Measurements from ENCODE around the gene COIL.

The COIL gene

DNA sequence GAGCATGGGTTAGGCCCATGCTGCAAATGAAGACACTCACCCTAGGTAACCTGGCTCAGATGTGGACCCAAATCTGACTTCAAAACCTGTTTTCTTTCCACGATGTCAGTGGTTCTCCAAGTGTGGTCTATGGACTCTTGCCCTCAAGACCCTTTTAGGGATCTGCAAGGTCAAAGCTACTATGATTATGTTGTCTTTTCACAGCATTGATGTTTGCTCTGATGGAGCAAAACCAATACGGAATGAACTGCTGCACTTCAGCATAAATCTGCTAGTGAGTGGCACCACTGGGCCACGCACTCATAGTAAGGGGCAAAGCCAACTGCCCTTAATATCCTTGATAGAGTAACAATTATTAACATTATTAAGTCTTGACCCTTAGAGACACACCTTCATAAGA lies 25.4 kb downstream of the COIL start:
- no peak for DNase-seq (ENCODE audit: low read depth)

DNA sequence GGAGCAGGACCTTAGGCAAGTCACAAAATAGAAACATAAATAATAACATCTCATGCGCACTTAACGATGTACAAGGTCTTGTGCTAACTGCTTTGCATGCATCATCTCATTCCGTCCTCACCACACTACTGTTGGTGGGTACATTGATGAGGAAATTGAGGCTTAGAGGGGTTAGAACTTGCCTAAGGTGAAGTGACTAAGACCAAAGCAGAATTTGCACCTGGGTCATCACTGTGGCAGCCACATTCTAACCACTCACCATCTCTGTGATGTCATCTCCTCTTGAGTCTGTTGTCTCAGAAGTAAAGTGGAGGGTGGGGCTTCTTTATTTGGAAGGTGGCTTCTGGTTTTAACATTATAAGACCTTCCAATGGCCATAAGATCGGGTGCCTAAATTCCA lies 26.6 kb downstream of the COIL start:
- no peak for DNase-seq (ENCODE audit: low read depth)

DNA sequence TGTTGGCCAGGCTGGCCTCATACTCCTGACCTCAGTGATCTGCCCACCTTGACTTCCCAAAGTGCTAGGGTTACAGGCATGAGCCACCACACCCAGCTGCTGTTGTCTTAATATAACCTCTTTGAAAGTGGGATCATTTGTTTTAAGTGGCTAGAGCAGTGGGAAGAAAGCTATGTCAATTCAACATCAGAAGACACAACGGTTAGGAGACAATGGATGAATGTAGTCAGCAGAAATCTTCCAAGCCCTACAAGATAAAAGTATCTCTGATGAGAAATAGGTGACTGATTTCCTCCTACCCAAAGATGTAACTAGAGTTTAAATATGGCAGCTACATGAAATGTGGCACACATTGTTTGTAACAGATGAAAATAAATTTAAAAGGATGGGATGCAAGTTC lies 27.0 kb downstream of the COIL start:
- no peak for DNase-seq (ENCODE audit: low read depth)

- DNase-seq (ENCODE audit: low read depth), result no peak
Measured at GRCh38 chr17:56933151-56933745, 27.6 kb downstream of the COIL start.

DNA sequence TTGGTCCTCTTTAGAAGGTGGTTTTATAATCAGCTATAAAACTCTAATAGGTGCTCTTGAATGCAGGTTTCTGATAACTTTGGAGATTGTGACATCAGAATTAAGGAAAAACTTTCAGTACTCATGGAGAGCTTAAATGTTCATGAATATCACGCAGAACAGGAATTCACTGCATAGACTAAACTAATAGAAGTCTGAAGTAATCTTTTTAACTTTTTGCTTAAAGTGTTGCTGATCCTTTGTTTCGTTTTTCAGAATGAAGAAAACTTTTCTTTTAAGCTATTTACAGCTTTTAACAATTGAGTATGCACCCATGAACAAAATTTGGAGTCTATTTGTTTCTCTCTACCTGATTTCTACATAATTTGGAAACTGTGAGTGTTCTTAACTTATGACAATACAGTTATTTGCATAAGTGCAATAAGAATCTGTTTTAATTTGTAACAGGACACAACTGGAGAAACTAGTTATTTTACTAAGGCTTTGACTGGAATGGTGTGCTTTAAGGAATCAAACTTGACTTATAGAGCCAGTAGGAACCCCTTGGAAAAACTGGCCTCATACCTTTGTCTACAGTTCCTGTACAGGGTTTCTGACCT lies 30.0 kb downstream of the COIL start:
- DNase-seq (ENCODE audit: low read depth), result no peak

DNA sequence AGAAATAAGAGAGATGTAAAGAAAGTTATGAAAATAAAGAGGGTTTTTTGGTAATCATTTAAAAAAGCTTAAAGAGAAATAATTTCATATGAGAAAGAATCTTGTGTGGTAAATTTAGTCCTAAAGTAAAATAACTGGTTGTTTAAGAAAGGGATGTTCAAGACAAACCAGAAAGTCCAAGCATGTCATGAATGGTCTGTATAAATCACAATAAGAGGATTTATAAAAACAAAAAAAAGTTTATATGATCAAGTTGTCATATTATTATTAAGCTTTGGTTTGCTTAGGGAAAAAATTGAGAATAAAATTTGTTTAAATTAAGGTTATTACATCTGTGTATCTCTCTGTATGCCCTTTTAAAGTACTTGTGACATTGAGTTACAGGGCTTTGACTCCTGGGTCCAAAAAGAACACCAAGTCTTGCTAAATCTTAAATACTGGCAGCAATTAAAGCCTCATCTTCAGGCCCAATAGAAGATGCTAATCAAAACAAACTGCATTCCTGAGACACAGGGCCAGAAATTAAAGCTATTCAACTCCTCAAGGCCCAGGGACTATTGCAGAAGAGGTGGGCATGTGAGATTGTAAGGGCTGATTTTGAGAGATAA lies 31.4 kb downstream of the COIL start:
- DNase-seq (ENCODE audit: low read depth), result no peak

DNA sequence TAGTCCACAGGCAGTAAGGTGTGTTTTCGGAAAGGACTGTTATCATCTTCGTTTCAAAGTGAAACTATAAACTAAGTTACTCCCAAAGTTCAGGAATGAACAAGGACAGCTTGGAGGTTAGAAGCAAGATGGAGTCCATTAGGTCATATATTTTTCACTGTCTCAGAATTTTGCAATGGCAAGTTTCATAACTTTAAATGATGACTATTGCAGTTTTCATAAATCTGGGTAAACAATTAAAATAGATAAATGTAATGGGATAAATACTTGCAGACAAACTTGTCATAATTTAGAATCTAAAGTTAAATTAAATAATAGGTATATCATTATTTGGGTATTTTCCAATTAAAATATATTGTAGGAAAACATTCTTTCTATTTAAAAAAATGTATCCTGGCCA lies 32.3 kb downstream of the COIL start:
- DNase-seq (ENCODE audit: low read depth), result no peak

- DNase-seq (ENCODE audit: low read depth), result no peak
Measured at GRCh38 chr17:56926704-56927103, 34.1 kb downstream of the COIL start.

GRCh38 chr17:56926270-56926669 lies 34.6 kb downstream of the COIL start:
- no peak for DNase-seq (ENCODE audit: low read depth)

DNA sequence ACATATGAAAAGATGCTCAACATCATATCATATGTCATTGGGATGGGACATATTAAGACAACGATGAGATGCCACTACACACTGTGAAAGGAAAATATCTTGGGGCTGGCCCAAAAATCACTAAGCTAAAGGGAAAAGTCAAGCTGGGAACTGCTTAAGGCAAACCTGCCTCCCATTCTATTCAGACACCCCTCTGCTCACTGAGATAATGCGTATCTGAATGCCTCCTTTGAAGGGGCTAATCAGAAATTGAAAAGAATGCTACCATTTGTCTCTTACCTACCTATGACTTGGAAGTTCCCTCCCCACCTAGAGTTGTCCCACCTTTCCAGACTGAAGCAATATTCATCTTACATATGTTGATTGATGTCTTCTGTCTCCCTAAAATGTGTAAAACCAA lies 35.8 kb downstream of the COIL start:
- DNase-seq (ENCODE audit: low read depth), result no peak

GRCh38 chr17:56919717-56920116 lies 41.1 kb downstream of the COIL start:
- DNase-seq (ENCODE audit: low read depth), result no peak

DNA sequence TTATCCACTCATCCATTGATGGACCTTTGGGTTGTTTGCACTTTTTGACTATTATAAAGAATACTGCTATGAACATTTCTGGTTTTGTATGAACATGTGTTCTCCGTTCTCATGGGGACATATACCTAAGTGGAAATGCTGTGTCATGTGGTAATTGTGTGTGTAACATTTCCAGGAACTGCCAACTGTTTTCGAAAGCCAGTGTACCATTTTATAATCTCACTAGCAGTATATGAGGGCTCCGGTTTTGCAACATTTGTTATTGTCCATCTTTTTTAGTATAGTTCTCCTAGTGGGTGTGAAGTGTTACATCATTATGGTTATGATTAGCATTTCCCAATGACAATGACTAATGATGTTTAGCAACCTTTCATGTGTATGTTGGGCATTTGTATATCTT lies 41.9 kb downstream of the COIL start:
- DNase-seq (ENCODE audit: low read depth), result no peak

DNA sequence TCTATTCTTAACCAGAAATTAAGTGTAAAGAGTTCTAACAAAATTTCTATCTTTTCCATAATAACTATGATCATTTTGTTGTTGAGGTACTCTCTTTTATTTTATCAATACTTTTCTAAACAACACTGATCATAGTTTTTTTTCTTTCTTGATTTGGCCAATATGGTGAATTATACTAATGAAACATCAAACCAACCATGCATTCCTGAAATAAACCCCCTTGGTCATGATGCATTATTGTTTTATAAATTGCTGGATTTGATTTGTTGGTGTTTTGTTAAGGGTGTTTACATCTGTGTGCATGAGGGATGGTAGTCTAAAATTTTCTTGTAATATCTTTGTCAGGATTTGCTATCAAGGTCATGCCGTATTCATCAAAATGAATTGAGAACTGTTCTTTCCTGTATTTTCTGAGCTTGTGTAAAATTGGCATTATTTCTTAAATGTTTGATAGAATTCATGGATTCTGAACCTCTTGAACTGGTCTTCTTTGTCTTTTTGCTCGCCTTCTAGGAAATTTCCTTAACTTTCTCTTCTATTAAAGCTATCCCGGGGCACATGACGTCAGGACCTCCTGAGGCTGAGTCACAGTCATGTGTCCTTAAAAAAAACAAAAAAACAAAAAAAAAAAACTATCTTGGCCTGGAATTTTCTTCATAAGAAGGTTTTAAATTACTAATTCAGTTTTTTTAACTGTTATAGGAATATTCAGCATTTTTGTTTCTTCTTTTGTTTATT lies 43.1 kb downstream of the COIL start:
- DNase-seq (ENCODE audit: low read depth), result no peak

GRCh38 chr17:56914581-56915273 lies 46.1 kb downstream of the COIL start:
- DNase-seq (ENCODE audit: low read depth), result no peak

DNA sequence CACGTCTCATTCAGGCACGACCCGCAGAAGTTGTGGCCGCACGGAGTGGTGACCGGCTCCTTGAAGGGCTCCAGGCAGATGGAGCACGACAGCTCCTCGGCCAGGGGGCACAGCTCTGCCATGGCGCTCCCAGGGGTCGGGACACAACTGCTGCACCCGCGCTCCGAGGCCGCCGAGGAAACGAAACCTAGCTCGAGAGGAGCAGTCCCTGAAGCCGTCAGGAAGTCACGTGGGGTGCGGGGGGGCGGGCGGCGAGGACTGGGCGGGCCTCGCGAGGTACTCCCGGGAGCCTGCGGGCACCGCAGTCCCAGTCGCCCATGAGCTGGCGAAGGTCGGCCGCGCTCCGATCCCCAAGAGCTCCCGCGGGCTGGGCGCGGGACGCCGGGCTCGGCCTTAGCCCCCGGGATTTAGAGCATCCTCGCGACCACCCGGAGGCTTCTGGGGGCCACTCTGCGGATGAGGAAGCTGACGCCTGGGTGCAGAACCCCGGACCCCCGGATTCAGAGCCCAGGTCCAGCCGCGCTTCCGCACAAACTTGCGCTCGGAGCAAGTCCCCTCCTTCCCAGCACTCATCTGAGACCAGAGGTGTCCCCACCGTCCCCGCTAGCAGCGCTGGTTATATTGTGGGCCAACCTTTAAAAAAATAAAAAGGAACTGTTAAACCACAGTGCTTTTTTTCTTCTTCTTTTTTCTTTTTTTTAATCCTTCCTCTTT lies 46.8 kb downstream of the COIL start, which contains the start of gene TRIM25:
Gene TRIM25 (minus strand): TSS at position 183 of the 714 bp plus-strand sequence. CDS start 61 bp downstream, at position 122.
- peak; percentile 82 for DNase-seq (ENCODE audit: low read depth)

DNA sequence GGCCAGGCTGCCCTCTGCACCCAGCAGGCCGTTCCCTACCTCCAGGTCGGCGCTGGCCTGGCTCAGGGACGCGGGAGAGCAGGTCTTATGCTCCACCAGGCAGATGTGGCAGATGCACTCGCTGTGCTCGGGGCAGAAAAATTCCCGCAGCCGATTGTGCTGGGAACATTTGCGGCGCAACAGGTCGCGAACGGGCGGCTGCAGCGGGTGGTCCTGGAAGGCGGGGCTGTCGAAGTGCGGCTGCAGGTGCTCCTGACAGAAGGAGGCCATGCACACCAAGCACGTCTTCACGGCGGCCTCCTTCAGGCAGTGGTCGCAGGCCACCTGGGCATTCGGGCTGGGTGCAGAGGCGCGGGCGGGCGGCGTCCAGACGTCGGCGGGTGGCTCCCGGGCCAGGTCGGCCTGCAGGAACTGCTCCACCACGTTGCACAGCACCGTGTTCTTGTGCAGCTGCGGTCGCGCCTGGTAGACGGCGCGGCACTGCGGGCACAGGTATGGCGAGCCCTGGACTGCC lies 47.4 kb downstream of the COIL start:
- peak; percentile 5 for DNase-seq (ENCODE audit: low read depth)

GRCh38 chr17:56913000-56913311 lies 47.9 kb downstream of the COIL start:
- no peak for DNase-seq (ENCODE audit: low read depth)

DNA sequence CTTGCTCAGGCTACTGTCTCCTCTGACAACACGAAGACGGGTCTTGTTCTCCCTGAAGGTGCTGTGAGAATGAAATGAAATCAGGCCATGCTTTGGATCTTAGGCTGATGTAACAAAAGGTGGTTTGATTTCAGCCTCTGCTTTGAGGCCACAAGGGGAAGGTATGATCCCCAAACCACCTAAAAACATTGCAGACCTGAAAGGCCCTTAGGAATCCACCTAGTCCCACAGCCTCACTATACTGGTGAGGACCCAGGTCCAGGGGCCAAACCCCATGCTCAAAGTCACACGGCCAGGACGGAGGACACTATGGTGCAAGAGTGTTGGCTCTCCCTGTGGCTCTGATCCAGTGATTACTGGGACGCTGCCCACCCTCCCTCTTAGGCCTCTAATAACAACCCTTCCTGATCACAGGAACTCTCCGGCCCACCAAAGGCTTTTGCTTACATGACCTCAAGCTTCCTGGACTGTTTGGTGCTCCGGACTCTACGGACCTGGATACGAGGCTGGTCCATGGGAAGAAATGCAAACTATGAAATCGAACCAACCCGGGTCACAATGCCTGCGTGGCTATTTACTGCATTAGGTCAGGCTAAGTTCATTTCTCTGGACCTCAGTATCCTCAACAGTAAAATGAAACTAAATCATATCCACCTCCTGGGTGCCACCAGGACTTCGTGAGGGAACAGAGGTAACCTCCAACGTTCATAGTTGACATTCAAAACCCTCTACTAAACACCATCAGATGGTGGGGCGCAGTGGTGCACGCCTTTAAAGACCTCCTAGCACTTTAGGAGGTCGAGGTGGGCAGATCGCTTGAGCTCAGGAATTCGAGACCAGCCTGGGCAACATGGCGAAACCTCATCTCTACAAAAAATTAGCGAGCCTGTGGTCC lies 48.5 kb downstream of the COIL start:
- no peak for DNase-seq (ENCODE audit: low read depth)

DNA sequence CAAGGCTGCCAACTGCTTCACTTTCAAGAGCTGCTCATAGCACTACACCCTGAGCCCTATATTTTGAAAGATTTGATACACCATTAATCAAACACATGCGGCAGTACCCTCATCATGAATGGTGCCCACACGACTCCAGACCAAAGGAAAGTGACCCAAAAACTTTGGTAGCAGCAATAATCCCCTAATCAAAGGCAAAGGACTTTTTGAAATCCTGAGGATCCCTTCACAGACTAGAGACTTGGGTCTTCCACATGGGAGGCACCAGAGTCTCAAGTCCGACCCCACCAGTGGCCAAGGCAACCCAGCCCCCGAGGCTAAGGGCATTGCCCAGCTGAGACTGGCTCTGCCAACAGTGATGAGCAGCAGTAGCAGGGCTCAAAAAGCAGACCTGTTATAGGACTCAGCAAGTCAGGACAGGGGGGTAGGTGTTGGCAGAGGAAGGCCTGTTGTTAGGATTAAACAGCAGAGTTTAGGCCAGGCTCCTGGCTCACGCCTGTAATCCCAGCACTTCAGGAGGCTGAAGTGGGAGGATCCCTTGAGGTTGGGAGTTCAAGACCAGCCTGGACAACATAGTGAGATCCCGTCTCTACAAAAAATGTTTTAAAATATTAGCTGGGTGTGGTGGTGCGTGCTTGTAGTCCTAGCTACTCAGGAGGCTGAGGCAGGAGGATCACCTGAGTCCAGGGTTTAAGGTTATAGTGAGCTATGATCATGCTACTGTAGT lies 50.2 kb downstream of the COIL start:
- no peak for DNase-seq (ENCODE audit: low read depth)
